Prostate gland (tissue), 2 donors: Measurements from ENCODE around the gene SARDH. TPM values are rescaled to one million over a fixed set of nuclear protein-coding genes. Genes with fewer than 3 reads are reported as not detected.

Experiments used
- DNase-seq: peaks from one replicate; pipeline ENCODE4 v3.0.0-alpha.2; 2019; ENCODE audit warnings: low spot score
- H3K27ac ChIP-seq, 2 donors: fragments of 200-600 bp; sonication (generic); 2 replicates each; pipeline ENCODE4 v1.5.1; 2017 to 2019
- H3K27me3 ChIP-seq: fragments of 200-600 bp; sonication (generic); replicated peaks from 2 replicates; pipeline ENCODE4 v1.5.1; 2019; ENCODE audit not compliant: insufficient read depth
- H3K36me3 ChIP-seq, 2 donors: fragments of 200-600 bp; sonication (generic); 1 replicate in 1 of 2; 2 replicates in 1 of 2; pipeline versions ENCODE4 v1.5.1 to v1.8.1; 2017 to 2019
- H3K4me1 ChIP-seq: fragments of 200-600 bp; sonication (generic); replicated peaks from 2 replicates; pipeline ENCODE4 v1.5.1; 2019
- H3K4me3 ChIP-seq, 2 donors: fragments of 200-600 bp; sonication (generic); 2 replicates each; pipeline ENCODE4 v1.5.1; 2017 to 2019
- H3K9me3 ChIP-seq: fragments of 200-600 bp; sonication (generic); 2 replicates; pipeline ENCODE4 v1.5.1; 2017
- CTCF ChIP-seq, 4 experiments: fragments of 200-600 bp in 2 of 4; fragments of 450-650 bp in 2 of 4; sonication (generic) in 2 of 4; IDR thresholded peaks; 1 replicate in 3 of 4; 2 replicates in 1 of 4; pipeline ENCODE4 v1.5.1; 2016 to 2019; ENCODE audit warnings: antibody characterized with exemption in 4 of 4, mild to moderate bottlenecking in 2 of 4, moderate library complexity in 2 of 4
- POLR2A ChIP-seq: fragments of 450-650 bp; IDR thresholded peaks from one replicate; pipeline ENCODE4 v1.6.1; 2016; ENCODE audit warnings: antibody characterized with exemption, mild to moderate bottlenecking
- POLR2AphosphoS5 ChIP-seq: sonication (generic); formaldehyde crosslinking; IDR thresholded peaks from one replicate; pipeline ENCODE4 v1.6.1; 2017; ENCODE audit warnings: antibody characterized with exemption
- WGBS: methylation state at CpG from one replicate; pipeline ENCODE4 v1.1.5; 2018; 5-methylcytosine and 5-hydroxymethylcytosine counted together
- intact Hi-C: fragments of 100-400 bp; cut with DNase I; formaldehyde crosslinking; loops from one replicate; pipeline ENCODE4 v1.14.2; 2022
- total RNA-seq, 2 donors: library from RNA; depleted of rRNA; stranded (reverse); fragments of >200 nt; gene quantifications; one replicate each; pipeline ENCODE4 v1.1.0, GENCODE V29; 2016

SARDH gene
- total RNA-seq, 2 donors from 2014 or later, result 6.7 to 7.2 TPM

GRCh38 chr9:133733796-133734533 lies 4.2 kb downstream of the SARDH start:
- Histone ChIP-seq H3K4me3 (no peak overlapping the region), H3K36me3 (no peaks in the 10 kb centered on the region), H3K9me3 (no peaks in the 10 kb centered on the region), H3K27me3 (no peaks in the 10 kb centered on the region), H3K4me1 (no peaks in the 10 kb centered on the region), H3K27ac (no peak overlapping the region)
- 86% methylated on average over 15 of the region's 21 CpGs for WGBS
- no peak for DNase-seq
- no peak for TF ChIP-seq CTCF (IDR thresholded peaks at IDR 0.05)
- no peak for TF ChIP-seq POLR2A
- TF ChIP-seq POLR2AphosphoS5, result no peak
- intact Hi-C loops, result no loop called here

GRCh38 chr9:133733421-133733795 lies 4.7 kb downstream of the SARDH start:
- no peak overlapping the region for H3K4me3 ChIP-seq
- TF ChIP-seq CTCF (IDR thresholded peaks at IDR 0.05) (no peak), POLR2A (no peak), POLR2AphosphoS5 (no peak)
- H3K27ac ChIP-seq, result no peak overlapping the region
- 91% methylated on average over 4 of the region's 4 CpGs for WGBS
- intact Hi-C loops, result no loop called here
- DNase-seq, result no peak
- no peaks in the 10 kb centered on the region for H3K9me3 ChIP-seq
- no peaks in the 10 kb centered on the region for H3K27me3 ChIP-seq
- H3K36me3 ChIP-seq, result no peaks in the 10 kb centered on the region
- H3K4me1 ChIP-seq, result no peaks in the 10 kb centered on the region

GRCh38 chr9:133732639-133733408 lies 5.3 kb downstream of the SARDH start:
- no peaks in the 10 kb centered on the region for H3K27me3 ChIP-seq
- no peaks in the 10 kb centered on the region for H3K9me3 ChIP-seq
- TF ChIP-seq POLR2A (no peak), CTCF (IDR thresholded peaks at IDR 0.05) (no peak), POLR2AphosphoS5 (no peak)
- intact Hi-C loops, result no loop called here
- no peak for DNase-seq
- no peaks in the 10 kb centered on the region for H3K36me3 ChIP-seq
- H3K4me3 ChIP-seq, result no peak overlapping the region
- H3K27ac ChIP-seq, result no peak overlapping the region
- H3K4me1 ChIP-seq, result no peaks in the 10 kb centered on the region
- 83% methylated on average over 10 of the region's 10 CpGs for WGBS

DNA sequence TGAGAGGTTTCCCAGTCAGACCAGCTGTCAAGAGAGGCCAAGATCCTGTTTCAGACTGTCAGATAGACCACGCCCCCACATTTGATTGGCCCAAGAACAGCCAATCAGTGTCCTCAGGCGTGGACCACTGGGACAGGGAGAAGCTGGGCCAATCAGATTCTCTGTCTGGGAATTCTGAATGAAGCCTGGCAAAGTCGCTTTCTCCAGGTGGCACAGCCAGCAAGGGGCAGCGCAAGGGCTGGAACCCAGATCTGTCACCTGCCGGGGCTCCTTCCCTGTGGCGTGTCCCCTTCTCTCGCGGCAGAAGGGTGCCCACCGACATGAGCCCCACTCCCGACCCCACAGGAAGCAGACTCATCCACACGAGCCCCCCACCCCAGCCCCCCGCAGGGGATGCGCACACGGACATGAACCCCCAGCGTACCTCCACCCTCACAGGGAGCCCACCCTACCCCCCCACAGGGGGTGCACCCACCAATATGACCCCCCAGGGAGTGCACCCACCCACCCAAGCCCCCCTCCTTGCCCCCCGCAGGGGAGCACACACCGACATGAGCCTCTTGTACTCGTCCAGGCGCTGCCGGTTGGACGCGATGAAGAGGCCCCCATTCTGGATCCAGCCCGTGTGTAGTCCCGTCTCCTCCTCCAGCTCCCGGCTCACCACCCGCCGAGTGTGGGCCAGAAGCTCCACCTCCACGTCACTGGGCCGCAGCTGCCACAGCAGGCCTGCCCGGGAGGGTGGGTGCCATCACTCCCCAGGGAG lies 6.1 kb downstream of the SARDH start:
- H3K27ac ChIP-seq, result no peak overlapping the region
- intact Hi-C loops, result no loop called here
- TF ChIP-seq POLR2A (no peak), POLR2AphosphoS5 (no peak), CTCF (IDR thresholded peaks at IDR 0.05) (no peak)
- H3K4me1 ChIP-seq, result no peaks in the 10 kb centered on the region
- no peak for DNase-seq
- no peaks in the 10 kb centered on the region for H3K9me3 ChIP-seq
- no peak overlapping the region for H3K4me3 ChIP-seq
- H3K36me3 ChIP-seq, result no peaks in the 10 kb centered on the region
- 79% methylated on average over 17 of the region's 30 CpGs for WGBS
- H3K27me3 ChIP-seq, result no peaks in the 10 kb centered on the region
